ENCODE data around the gene ADRA2C. TPM values are rescaled to one million over a fixed set of nuclear protein-coding genes. Genes with fewer than 3 reads are reported as not detected.

ADRA2C gene
- total RNA-seq, 2 experiments from 2014 or later = not detected

- H3K4me3 ChIP-seq (ENCODE audit: low read length) = no peak overlapping the region
- no peaks in the 10 kb centered on the region for H3K9me3 Mint-ChIP-seq
- H3K27me3 ChIP-seq (ENCODE audit: control insufficient read depth in 1 of 2, insufficient read depth in 2 of 2, low read length in 2 of 2) = peaks cover 0 to 4% of the 10 kb centered on the region in 2 experiments
- no peaks in the 10 kb centered on the region for H3K36me3 ChIP-seq (ENCODE audit: insufficient read depth, low read length)
- DNase-seq (no peak), ATAC-seq (ENCODE audit: poor library complexity) (no peak)
- intact Hi-C loops (cut with DNase I, micrococcal nuclease) = no loop called here
- POLR2A ChIA-PET = no interaction called here
- no peak for TF ChIP-seq CTCF (IDR thresholded peaks at IDR 0.05)
- H3K4me3 Mint-ChIP-seq = no peak overlapping the region
- H3K4me1 Mint-ChIP-seq (ENCODE audit: low read depth) = no peaks in the 10 kb centered on the region
- CTCF ChIA-PET = no interaction called here
- H3K4me1 ChIP-seq (ENCODE audit: insufficient read depth, low read length) = no peaks in the 10 kb centered on the region
- H3K9me3 ChIP-seq (ENCODE audit: control insufficient read depth in 1 of 2, insufficient read depth in 1 of 2, low read length in 2 of 2) = peaks cover 0 to 12% of the 10 kb centered on the region in 2 experiments
- no peaks in the 10 kb centered on the region for H3K36me3 Mint-ChIP-seq (ENCODE audit: low read depth)
- H3K27me3 Mint-ChIP-seq = peaks cover 22% of the 10 kb centered on the region
- no peak overlapping the region for H3K27ac Mint-ChIP-seq
- no peak overlapping the region for H3K27ac ChIP-seq (ENCODE audit: low read depth in 1 of 2, low read length in 2 of 2)
Observed at GRCh38 chr4:3808597-3808996, 42.4 kb downstream of the ADRA2C start.

DNA sequence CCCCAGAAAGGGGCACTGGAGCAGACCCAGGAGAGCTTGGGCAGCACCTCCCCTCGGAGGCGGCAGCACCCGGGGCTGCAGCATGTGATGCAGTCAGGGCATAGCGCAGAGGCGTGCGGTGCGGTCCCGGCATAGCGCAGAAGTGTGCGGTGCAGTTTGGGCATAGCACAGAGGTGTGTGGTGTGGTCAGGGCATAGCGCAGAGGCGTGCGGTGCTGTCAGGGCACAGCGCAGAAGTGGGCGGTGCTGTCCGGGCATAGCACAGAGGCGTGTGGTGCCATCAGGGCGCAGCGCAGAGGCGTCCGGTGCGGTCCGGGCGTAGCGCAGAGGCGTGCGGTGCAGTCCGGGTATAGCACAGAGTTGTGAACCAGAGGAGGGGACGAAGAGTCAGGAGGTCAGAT lies 42.8 kb downstream of the ADRA2C start:
- Mint-ChIP-seq H3K4me3 (no peak overlapping the region), H3K36me3 (ENCODE audit: low read depth) (no peaks in the 10 kb centered on the region), H3K27me3 (peaks cover 22% of the 10 kb centered on the region), H3K9me3 (no peaks in the 10 kb centered on the region), H3K27ac (no peak overlapping the region), H3K4me1 (ENCODE audit: low read depth) (no peaks in the 10 kb centered on the region)
- ATAC-seq (ENCODE audit: poor library complexity) (no peak), DNase-seq (no peak)
- H3K36me3 ChIP-seq (ENCODE audit: insufficient read depth, low read length) = no peaks in the 10 kb centered on the region
- no peak for TF ChIP-seq CTCF (IDR thresholded peaks at IDR 0.05)
- intact Hi-C loops (cut with DNase I, micrococcal nuclease) = no loop called here
- no peak overlapping the region for H3K27ac ChIP-seq (ENCODE audit: low read depth in 1 of 2, low read length in 2 of 2)
- no peaks in the 10 kb centered on the region for H3K4me1 ChIP-seq (ENCODE audit: insufficient read depth, low read length)
- H3K4me3 ChIP-seq (ENCODE audit: low read length) = no peak overlapping the region
- POLR2A ChIA-PET = no interaction called here
- peaks cover 0 to 4% of the 10 kb centered on the region in 2 experiments for H3K27me3 ChIP-seq (ENCODE audit: control insufficient read depth in 1 of 2, insufficient read depth in 2 of 2, low read length in 2 of 2)
- CTCF ChIA-PET = no interaction called here
- H3K9me3 ChIP-seq (ENCODE audit: control insufficient read depth in 1 of 2, insufficient read depth in 1 of 2, low read length in 2 of 2) = peaks cover 0 to 12% of the 10 kb centered on the region in 2 experiments

DNA sequence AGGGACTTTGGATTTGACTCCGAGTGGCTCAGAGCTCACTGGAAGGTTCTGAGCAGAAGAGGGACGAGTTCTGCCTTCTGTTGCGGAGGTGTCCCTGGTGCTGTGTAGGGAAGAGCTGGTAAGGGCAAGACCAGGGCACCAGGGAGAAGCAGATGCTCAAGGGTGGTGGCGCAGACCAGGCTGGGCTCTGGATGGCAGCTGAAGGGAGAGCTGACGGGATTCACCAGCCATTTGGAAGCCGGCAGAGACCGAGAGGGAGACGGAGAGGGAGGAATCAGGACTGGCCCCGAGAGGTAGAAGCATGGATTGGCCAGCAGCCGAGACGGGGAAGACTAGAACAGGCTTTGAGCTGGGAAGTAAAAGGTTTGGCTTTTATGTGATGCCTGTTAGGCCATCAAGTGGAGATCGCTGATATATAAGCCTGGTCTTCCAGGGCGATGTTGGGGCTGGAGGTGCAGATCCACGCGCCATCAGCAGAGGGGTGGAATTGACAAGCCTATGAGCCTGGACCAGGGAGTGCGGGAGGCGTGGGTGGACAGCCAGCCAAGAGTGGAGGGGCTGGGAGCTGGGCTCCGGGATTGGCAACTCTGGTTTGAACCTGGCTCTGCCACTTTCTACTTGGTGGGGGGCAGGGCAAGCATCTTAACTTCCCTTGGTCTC lies 43.4 kb downstream of the ADRA2C start:
- intact Hi-C loops (cut with DNase I, micrococcal nuclease) = no loop called here
- Histone ChIP-seq H3K27me3 (ENCODE audit: control insufficient read depth in 1 of 2, insufficient read depth in 2 of 2, low read length in 2 of 2) (peaks cover 0 to 4% of the 10 kb centered on the region in 2 experiments), H3K27ac (ENCODE audit: low read depth in 1 of 2, low read length in 2 of 2) (no peak overlapping the region), H3K36me3 (ENCODE audit: insufficient read depth, low read length) (no peaks in the 10 kb centered on the region), H3K4me1 (ENCODE audit: insufficient read depth, low read length) (no peaks in the 10 kb centered on the region), H3K9me3 (ENCODE audit: control insufficient read depth in 1 of 2, insufficient read depth in 1 of 2, low read length in 2 of 2) (peaks cover 0 to 12% of the 10 kb centered on the region in 2 experiments), H3K4me3 (ENCODE audit: low read length) (no peak overlapping the region)
- no peak overlapping the region for H3K4me3 Mint-ChIP-seq
- ATAC-seq (ENCODE audit: poor library complexity) (no peak), DNase-seq (no peak)
- H3K9me3 Mint-ChIP-seq = no peaks in the 10 kb centered on the region
- no peak overlapping the region for H3K27ac Mint-ChIP-seq
- peaks cover 22% of the 10 kb centered on the region for H3K27me3 Mint-ChIP-seq
- POLR2A ChIA-PET = no interaction called here
- CTCF ChIA-PET = no interaction called here
- H3K4me1 Mint-ChIP-seq (ENCODE audit: low read depth) = no peaks in the 10 kb centered on the region
- H3K36me3 Mint-ChIP-seq (ENCODE audit: low read depth) = no peaks in the 10 kb centered on the region
- no peak for TF ChIP-seq CTCF (IDR thresholded peaks at IDR 0.05)
